T-cell (primary cell): ENCODE data around the gene ATL2. TPM values are rescaled to one million over a fixed set of nuclear protein-coding genes. Genes with fewer than 3 reads are reported as not detected.
A peak's percentile ranks its signal among the peaks of the same experiment; 100 is the strongest.
"Not testable (repeated sequence)": the region's sequence is repeated elsewhere in the genome, so short reads cannot be mapped to it uniquely, and the experiment has no call there.

ENCODE experiments used
- ATAC-seq, 4 experiments: fragments of 200-7000 bp in 3 of 4; fragments of 150-1000 bp in 1 of 4; cut with Tn5 transposase; replicated peaks in 1 of 4; 1 replicate in 3 of 4; 2 replicates in 1 of 4; pipeline ENCODE4 v1.10.0; 2021; ENCODE audit warnings: moderate library complexity in 3 of 4, mild to moderate bottlenecking in 2 of 4, moderate number of reproducible peaks in 1 of 4
- CTCF ChIA-PET, 2 donors: fragments of 300-600 bp; sonication (Branson Sonifier 250); formaldehyde crosslinking; loops; one replicate each; lab custom pipeline; 2022; ENCODE audit warnings: antibody characterized with exemption in 2 of 2; lab: Charles Lee
- POLR2A ChIA-PET, 2 donors: fragments of 300-600 bp; sonication (Branson Sonifier 250); formaldehyde crosslinking; loops; one replicate each; lab custom pipeline; 2022; ENCODE audit warnings: antibody characterized with exemption in 2 of 2; lab: Charles Lee
- DNase-seq, 35 experiments: peaks; one replicate each; pipeline versions ENCODE4 v3.0.0 to v3.0.0-alpha.2; 2013 to 2023
- H3K27ac ChIP-seq: one replicate; pipeline ENCODE4 v1.5.1; 2013; ENCODE audit warnings: low read length
- H3K27me3 ChIP-seq, 2 experiments: replicated peaks in 1 of 2; 1 replicate in 1 of 2; 2 replicates in 1 of 2; pipeline versions ENCODE4 v1.6.1 to v1.7.0; 2013; ENCODE audit warnings: low read length in 1 of 2, mixed read lengths in 1 of 2; ENCODE audit not compliant: control insufficient read depth in 2 of 2, insufficient read depth in 2 of 2; ENCODE audit errors: extremely low read depth in 1 of 2
- H3K36me3 ChIP-seq, 2 donors: 1 replicate in 1 of 2; 2 replicates in 1 of 2; pipeline versions ENCODE4 v1.6.1 to v1.7.0; 2013; ENCODE audit warnings: low read length in 1 of 2; ENCODE audit not compliant: control insufficient read depth in 2 of 2, insufficient read depth in 1 of 2; ENCODE audit errors: extremely low read depth in 1 of 2
- H3K4me1 ChIP-seq, 2 experiments: 1 replicate in 1 of 2; 2 replicates in 1 of 2; pipeline versions ENCODE4 v1.6.1 to v1.7.0; 2013; ENCODE audit warnings: low read length in 2 of 2, mixed read lengths in 1 of 2; ENCODE audit not compliant: insufficient read depth in 2 of 2, control insufficient read depth in 1 of 2; ENCODE audit errors: extremely low read depth in 1 of 2
- H3K4me3 ChIP-seq, 2 donors: 1 replicate in 1 of 2; 2 replicates in 1 of 2; pipeline versions ENCODE4 v1.5.1 to v1.7.0; 2013; ENCODE audit warnings: mild to moderate bottlenecking in 2 of 2, low read length in 1 of 2, moderate library complexity in 1 of 2; ENCODE audit not compliant: control insufficient read depth in 1 of 2; ENCODE audit errors: extremely low read depth in 1 of 2
- H3K9me3 ChIP-seq: 2 replicates; pipeline ENCODE4 v1.7.0; 2013
- H3K27ac Mint-ChIP-seq, 2 donors: one replicate each; pipeline ENCODE4 v1.8.0; 2020 to 2021; ENCODE audit warnings: mild to moderate bottlenecking in 2 of 2, mixed read lengths in 2 of 2
- H3K27me3 Mint-ChIP-seq, 2 donors: one replicate each; pipeline ENCODE4 v1.8.0; 2021 to 2022; ENCODE audit warnings: mixed read lengths in 2 of 2
- H3K36me3 Mint-ChIP-seq: one replicate; pipeline ENCODE4 v1.8.0; 2021; ENCODE audit warnings: mixed read lengths
- H3K4me1 Mint-ChIP-seq, 3 donors: one replicate each; pipeline ENCODE4 v1.8.0; 2020 to 2022; ENCODE audit warnings: mixed read lengths in 3 of 3, mild to moderate bottlenecking in 1 of 3
- H3K4me3 Mint-ChIP-seq, 3 donors: one replicate each; pipeline ENCODE4 v1.8.0; 2020 to 2022; ENCODE audit warnings: mild to moderate bottlenecking in 3 of 3, mixed read lengths in 3 of 3, moderate library complexity in 3 of 3
- H3K9me3 Mint-ChIP-seq, 3 donors: one replicate each; pipeline ENCODE4 v1.8.0; 2020 to 2022; ENCODE audit warnings: mixed read lengths in 3 of 3
- WGBS: methylation state at CpG from one replicate; pipeline ENCODE4 v1.1.5; 2013; ENCODE audit warnings: missing lambda C conversion rate; ENCODE audit not compliant: insufficient coverage; 5-methylcytosine and 5-hydroxymethylcytosine counted together
- total RNA-seq, 35 experiments: library from RNA in 6 of 35; stranded (reverse) in 6 of 35; fragments of 120-200 nt in 1 of 35; gene quantifications; one replicate each; pipeline versions ENCODE4 v1.2.1 to v1.2.4 and lab custom pipeline; 2013 to 2026

The ATL2 gene
- total RNA-seq, 5 donors from 2014 or later (not counting 1 experiment from before 2014, with no cell fraction given): 43.6 to 60.1 (median 50.0) TPM

DNA sequence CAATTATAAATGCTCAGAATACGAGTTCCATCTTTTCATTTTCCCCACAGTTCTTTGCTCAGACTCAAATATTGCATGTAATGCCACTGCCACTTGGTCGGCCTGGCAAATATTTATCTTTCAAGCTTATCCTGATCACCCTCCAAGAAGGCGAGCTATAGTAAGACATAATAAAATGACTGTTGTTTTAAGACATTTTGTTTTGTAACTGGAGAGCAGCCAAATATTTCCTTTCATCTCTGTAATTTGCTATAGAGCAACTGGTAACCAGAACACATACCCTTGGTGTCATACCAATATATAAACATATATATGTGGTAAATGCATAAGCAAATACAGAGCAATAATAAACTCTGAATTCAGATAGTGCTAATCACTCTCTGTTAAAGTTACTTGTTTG lies 7.3 kb upstream of the ATL2 start:
- H3K27ac Mint-ChIP-seq: peak overlapping the region in 1 of 2 donors; percentile 13
- CTCF ChIA-PET: no interaction called here

GRCh38 chr2:38383741-38384140 lies 6.7 kb upstream of the ATL2 start:
- H3K36me3 ChIP-seq, CTCF ChIA-PET, H3K9me3 Mint-ChIP-seq, POLR2A ChIA-PET, H3K27ac Mint-ChIP-seq, H3K9me3 ChIP-seq, ATAC-seq, H3K27ac ChIP-seq, H3K4me3 ChIP-seq, H3K27me3 Mint-ChIP-seq, H3K4me3 Mint-ChIP-seq, H3K27me3 ChIP-seq, H3K36me3 Mint-ChIP-seq, DNase-seq: not testable (repeated sequence)
- H3K4me1 Mint-ChIP-seq: peaks cover 32 to 42% (median 37%) of the 10 kb centered on the region in 3 donors
- WGBS: 97% methylated on average over 6 of the region's 6 CpGs
- H3K4me1 ChIP-seq: peaks cover 26 to 29% of the 10 kb centered on the region in 2 experiments

More for the DNA sequence above, 7.3 kb upstream of the ATL2 start:
- no peak for DNase-seq
- Mint-ChIP-seq H3K4me1 (peaks cover 34 to 45% (median 37%) of the 10 kb centered on the region in 3 donors), H3K4me3 (no peak overlapping the region), H3K36me3 (no peaks in the 10 kb centered on the region), H3K9me3 (no peaks in the 10 kb centered on the region), H3K27me3 (no peaks in the 10 kb centered on the region)
- no peak overlapping the region for H3K4me3 ChIP-seq
- no peaks in the 10 kb centered on the region for H3K36me3 ChIP-seq
- no CpG with 5 or more reads among the region's 3 CpGs for WGBS
- no peaks in the 10 kb centered on the region for H3K27me3 ChIP-seq
- peaks cover 25 to 29% of the 10 kb centered on the region in 2 experiments for H3K4me1 ChIP-seq
- no peaks in the 10 kb centered on the region for H3K9me3 ChIP-seq
- no peak for ATAC-seq
- POLR2A ChIA-PET: no interaction called here
- H3K27ac ChIP-seq: no peak overlapping the region

- no peak overlapping the region for H3K27ac ChIP-seq
- no peaks in the 10 kb centered on the region for H3K27me3 ChIP-seq
- ChIA-PET POLR2A (interaction anchor here in 1 of 2 donors (0.7 kb wide), 1 partner anchor 398 kb away, joined by 6 read pairs; no protein-coding TSS in a partner anchor), CTCF (interaction anchor here (0.5 to 1.5 kb wide), 4 partner anchors 20 to 370 kb away, joined by 3 to 4 read pairs (median 3); partner anchors contain the start of gene SRSF7 (in 1 of the 2))
- H3K4me1 Mint-ChIP-seq: peaks cover 30 to 42% (median 38%) of the 10 kb centered on the region in 3 donors
- no peak overlapping the region for H3K27ac Mint-ChIP-seq
- no peak for ATAC-seq
- peaks cover 25 to 28% of the 10 kb centered on the region in 2 experiments for H3K4me1 ChIP-seq
- DNase-seq: no peak
- 90% methylated on average over 4 of the region's 6 CpGs for WGBS
- H3K9me3 Mint-ChIP-seq: no peaks in the 10 kb centered on the region
- H3K36me3 Mint-ChIP-seq: no peaks in the 10 kb centered on the region
- no peak overlapping the region for H3K4me3 ChIP-seq
- H3K27me3 Mint-ChIP-seq: no peaks in the 10 kb centered on the region
- H3K4me3 Mint-ChIP-seq: no peak overlapping the region
- H3K9me3 ChIP-seq: no peaks in the 10 kb centered on the region
- no peaks in the 10 kb centered on the region for H3K36me3 ChIP-seq
Measured at GRCh38 chr2:38381381-38382143, 4.5 kb upstream of the ATL2 start.

GRCh38 chr2:38380397-38381130 lies 3.5 kb upstream of the ATL2 start:
- Mint-ChIP-seq H3K4me1 (peaks cover 37 to 45% (median 40%) of the 10 kb centered on the region in 3 donors), H3K4me3 (peak overlapping the region; percentile 4 to 66 (median 37)), H3K9me3 (no peaks in the 10 kb centered on the region), H3K27me3 (no peaks in the 10 kb centered on the region), H3K36me3 (no peaks in the 10 kb centered on the region), H3K27ac (peak overlapping the region; percentile 85 to 87)
- Histone ChIP-seq H3K27me3 (no peaks in the 10 kb centered on the region), H3K27ac (peak overlapping the region; percentile 4), H3K36me3 (no peaks in the 10 kb centered on the region), H3K9me3 (no peaks in the 10 kb centered on the region), H3K4me1 (peaks cover 31% of the 10 kb centered on the region in 2 experiments), H3K4me3 (peak overlapping the region; percentile 10 to 27)
- ChIA-PET CTCF (interaction anchor here (0.6 to 1.5 kb wide), 5 partner anchors 13 to 127 kb away, joined by 3 read pairs; no protein-coding TSS in a partner anchor), POLR2A (interaction anchor here in 1 of 2 donors (0.6 to 0.8 kb wide), 2 partner anchors 283 to 371 kb away, joined by 5 to 7 read pairs; partner anchors contain the start of gene SRSF7)
- DNase-seq (peak in 13 of 35 experiments; percentile 5 to 68 (median 21)), ATAC-seq (peak in 3 of 4 experiments; percentile 7 to 46 (median 18))
- 29% methylated on average over 10 of the region's 10 CpGs for WGBS

DNA sequence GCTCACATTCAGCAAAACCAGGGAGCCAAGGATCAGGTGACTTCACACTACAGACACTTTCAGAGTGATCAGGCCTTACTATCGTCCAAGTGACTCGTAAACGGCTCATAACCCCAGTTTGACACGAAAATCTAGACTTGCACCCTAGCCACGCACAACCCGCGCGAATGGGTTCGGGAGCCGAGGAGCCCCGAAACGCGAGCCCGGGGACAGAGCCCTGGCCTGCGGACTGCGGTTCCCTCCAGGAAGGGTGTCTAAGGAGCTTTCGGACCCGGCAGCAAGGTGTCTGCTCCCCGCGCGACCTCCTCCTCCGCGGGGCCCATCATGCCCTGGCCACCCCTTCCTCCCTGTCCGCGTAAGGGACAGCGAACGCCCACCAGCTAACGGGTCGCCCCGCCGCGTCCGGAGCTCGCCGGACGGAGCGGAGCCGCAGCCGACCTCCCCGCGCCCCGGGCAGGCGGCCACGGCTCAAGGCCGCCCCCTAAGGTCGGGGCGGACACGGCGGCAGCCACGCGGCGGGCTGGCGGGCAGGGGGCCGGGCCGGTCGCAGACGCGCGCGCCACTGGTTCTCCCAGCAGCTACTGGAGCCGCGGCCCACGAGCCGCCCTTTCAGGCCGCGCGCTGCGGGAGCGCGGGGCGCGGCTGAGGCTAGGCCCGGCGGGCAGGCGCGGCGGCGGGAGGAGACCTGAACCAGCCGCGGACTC lies 575 bp downstream of the ATL2 start:
- Histone ChIP-seq H3K4me3 (peak overlapping the region; percentile 94 to 95), H3K36me3 (no peaks in the 10 kb centered on the region), H3K4me1 (peaks cover 31 to 45% of the 10 kb centered on the region in 2 experiments), H3K27me3 (no peaks in the 10 kb centered on the region), H3K9me3 (no peaks in the 10 kb centered on the region), H3K27ac (peak overlapping the region; percentile 79)
- H3K27me3 Mint-ChIP-seq: no peaks in the 10 kb centered on the region
- under 1% methylated on average over 80 of the region's 80 CpGs for WGBS
- no peaks in the 10 kb centered on the region for H3K9me3 Mint-ChIP-seq
- ChIA-PET CTCF (interaction anchor here in 1 of 2 donors (0.6 kb wide), 2 partner anchors 9 to 89 kb away, joined by 3 to 8 read pairs; no protein-coding TSS in a partner anchor), POLR2A (interaction anchor here in 1 of 2 donors (0.6 to 1.7 kb wide), 3 partner anchors 10 to 547 kb away, joined by 3 to 9 read pairs (median 5); partner anchors contain the start of gene SRSF7)
- peaks cover 70 to 84% (median 73%) of the 10 kb centered on the region in 3 donors for H3K4me1 Mint-ChIP-seq
- DNase-seq: peak in 30 of 35 experiments; percentile 11 to 73 (median 34)
- no peaks in the 10 kb centered on the region for H3K36me3 Mint-ChIP-seq
- peak; percentile 44 to 70 (median 64) for ATAC-seq
- H3K27ac Mint-ChIP-seq: peak overlapping the region; percentile 79 to 92
- peak overlapping the region; percentile 90 to 93 (median 93) for H3K4me3 Mint-ChIP-seq
